ENCODE results near the gene MPZ.

Gene MPZ

DNA sequence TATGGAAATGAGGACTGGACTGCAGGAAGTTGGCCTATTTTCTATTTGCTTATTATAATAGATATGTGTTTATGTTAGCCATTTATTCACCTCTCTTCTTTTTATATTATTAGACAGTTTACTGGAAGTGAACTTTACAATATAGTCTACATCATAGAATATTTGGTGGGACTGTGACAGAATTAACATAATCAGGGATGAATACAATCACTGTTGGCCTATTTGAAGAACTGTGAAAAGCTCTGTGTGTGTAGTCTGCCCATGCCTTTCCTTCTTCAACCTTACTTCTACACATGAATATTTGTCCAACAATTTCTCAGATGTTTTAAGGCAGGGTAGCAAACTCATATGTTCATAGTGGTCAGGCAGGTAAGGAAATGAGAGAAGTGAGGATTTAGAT, 12.4 kb downstream of the MPZ start:
- Histone ChIP-seq H3K27ac (peak overlapping the region; percentile 50), H3K4me3 (ENCODE audit: low read depth in 1 of 2, low read length in 1 of 2) (no peak overlapping the region), H3K4me1 (ENCODE audit: control insufficient read depth in 1 of 2, insufficient read depth in 1 of 2, low read depth in 1 of 2, low read length in 1 of 2) (peaks cover 19 to 23% of the 10 kb centered on the region in 2 experiments), H3K9me3 (no peaks in the 10 kb centered on the region), H3K27me3 (no peaks in the 10 kb centered on the region), H3K36me3 (no peaks in the 10 kb centered on the region)
- TF ChIP-seq, protein P1, sequence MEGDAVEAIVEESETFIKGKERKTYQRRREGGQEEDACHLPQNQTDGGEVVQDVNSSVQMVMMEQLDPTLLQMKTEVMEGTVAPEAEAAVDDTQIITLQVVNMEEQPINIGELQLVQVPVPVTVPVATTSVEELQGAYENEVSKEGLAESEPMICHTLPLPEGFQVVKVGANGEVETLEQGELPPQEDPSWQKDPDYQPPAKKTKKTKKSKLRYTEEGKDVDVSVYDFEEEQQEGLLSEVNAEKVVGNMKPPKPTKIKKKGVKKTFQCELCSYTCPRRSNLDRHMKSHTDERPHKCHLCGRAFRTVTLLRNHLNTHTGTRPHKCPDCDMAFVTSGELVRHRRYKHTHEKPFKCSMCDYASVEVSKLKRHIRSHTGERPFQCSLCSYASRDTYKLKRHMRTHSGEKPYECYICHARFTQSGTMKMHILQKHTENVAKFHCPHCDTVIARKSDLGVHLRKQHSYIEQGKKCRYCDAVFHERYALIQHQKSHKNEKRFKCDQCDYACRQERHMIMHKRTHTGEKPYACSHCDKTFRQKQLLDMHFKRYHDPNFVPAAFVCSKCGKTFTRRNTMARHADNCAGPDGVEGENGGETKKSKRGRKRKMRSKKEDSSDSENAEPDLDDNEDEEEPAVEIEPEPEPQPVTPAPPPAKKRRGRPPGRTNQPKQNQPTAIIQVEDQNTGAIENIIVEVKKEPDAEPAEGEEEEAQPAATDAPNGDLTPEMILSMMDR (IDR thresholded peaks at IDR 0.05): no peak

DNA sequence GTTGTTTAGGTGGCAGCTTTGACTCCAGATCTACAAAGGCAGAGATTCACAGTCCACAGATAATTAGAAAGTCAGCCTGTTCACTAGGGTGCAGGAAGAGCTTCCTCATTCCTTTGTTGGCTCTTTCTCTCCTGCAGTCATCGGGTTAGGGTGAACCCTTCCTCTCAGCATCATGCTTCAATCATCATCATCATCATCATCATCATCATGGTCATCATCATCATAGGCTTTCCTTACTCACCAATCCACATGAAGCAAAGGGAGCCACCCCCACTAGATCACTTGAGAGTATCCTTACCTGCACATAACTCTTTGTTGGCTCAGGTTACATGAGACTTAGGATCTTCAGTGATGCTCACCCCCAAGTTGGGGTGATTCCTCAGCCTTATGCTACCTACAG, 19.0 kb downstream of the MPZ start:
- no peak overlapping the region for H3K4me3 ChIP-seq (ENCODE audit: low read depth in 1 of 2, low read length in 1 of 2)
- H3K4me1 ChIP-seq (ENCODE audit: control insufficient read depth in 1 of 2, insufficient read depth in 1 of 2, low read depth in 1 of 2, low read length in 1 of 2): no peaks in the 10 kb centered on the region
- TF ChIP-seq, protein P1 (IDR thresholded peaks at IDR 0.05): no peak
- no peaks in the 10 kb centered on the region for H3K9me3 ChIP-seq
- H3K27me3 ChIP-seq: no peaks in the 10 kb centered on the region
- no peak overlapping the region for H3K27ac ChIP-seq
- peaks cover 4% of the 10 kb centered on the region for H3K36me3 ChIP-seq

GRCh38 chr1:161287482-161288054, 22.2 kb downstream of the MPZ start:
- Histone ChIP-seq H3K36me3 (peaks cover 4% of the 10 kb centered on the region), H3K4me3 (ENCODE audit: low read depth in 1 of 2, low read length in 1 of 2) (no peak overlapping the region), H3K4me1 (ENCODE audit: control insufficient read depth in 1 of 2, insufficient read depth in 1 of 2, low read depth in 1 of 2, low read length in 1 of 2) (no peaks in the 10 kb centered on the region), H3K27ac (no peak overlapping the region), H3K27me3 (peaks cover 11% of the 10 kb centered on the region), H3K9me3 (no peaks in the 10 kb centered on the region)
- TF ChIP-seq, protein P1 (IDR thresholded peaks at IDR 0.05): no peak

GRCh38 chr1:161285521-161285920, 24.2 kb downstream of the MPZ start:
- no peaks in the 10 kb centered on the region for H3K4me1 ChIP-seq (ENCODE audit: control insufficient read depth in 1 of 2, insufficient read depth in 1 of 2, low read depth in 1 of 2, low read length in 1 of 2)
- no peaks in the 10 kb centered on the region for H3K9me3 ChIP-seq
- H3K36me3 ChIP-seq: no peaks in the 10 kb centered on the region
- H3K4me3 ChIP-seq (ENCODE audit: low read depth in 1 of 2, low read length in 1 of 2): no peak overlapping the region
- TF ChIP-seq, protein P1 (IDR thresholded peaks at IDR 0.05): no peak
- peaks cover 11% of the 10 kb centered on the region for H3K27me3 ChIP-seq
- H3K27ac ChIP-seq: no peak overlapping the region

DNA sequence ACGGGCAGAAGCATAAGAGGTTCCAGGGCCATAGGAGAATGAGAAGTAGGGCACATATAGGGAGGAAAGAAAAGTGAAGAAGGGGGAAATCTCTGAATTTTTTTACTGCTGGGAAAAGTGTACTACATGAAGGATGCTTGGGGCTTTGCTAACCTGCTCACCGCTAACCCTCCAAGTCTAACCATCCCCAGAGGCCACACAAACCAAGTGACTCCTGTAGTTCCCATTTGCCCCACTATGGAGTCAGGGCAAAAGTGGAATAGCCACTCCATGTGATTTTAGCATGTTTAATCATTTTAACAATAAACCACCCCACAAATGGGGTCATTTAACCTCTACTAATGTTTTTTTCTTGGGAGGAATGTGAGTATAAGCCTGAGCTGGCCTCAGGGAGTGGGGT, 24.7 kb downstream of the MPZ start:
- Histone ChIP-seq H3K27me3 (peaks cover 11% of the 10 kb centered on the region), H3K4me3 (ENCODE audit: low read depth in 1 of 2, low read length in 1 of 2) (no peak overlapping the region), H3K9me3 (no peaks in the 10 kb centered on the region), H3K27ac (no peak overlapping the region), H3K36me3 (no peaks in the 10 kb centered on the region), H3K4me1 (ENCODE audit: control insufficient read depth in 1 of 2, insufficient read depth in 1 of 2, low read depth in 1 of 2, low read length in 1 of 2) (no peaks in the 10 kb centered on the region)
- TF ChIP-seq, protein P1 (IDR thresholded peaks at IDR 0.05): no peak

- no peak overlapping the region for H3K27ac ChIP-seq
- H3K27me3 ChIP-seq: peaks cover 11% of the 10 kb centered on the region
- TF ChIP-seq, protein P1 (IDR thresholded peaks at IDR 0.05): no peak
- no peaks in the 10 kb centered on the region for H3K9me3 ChIP-seq
- no peaks in the 10 kb centered on the region for H3K4me1 ChIP-seq (ENCODE audit: control insufficient read depth in 1 of 2, insufficient read depth in 1 of 2, low read depth in 1 of 2, low read length in 1 of 2)
- no peaks in the 10 kb centered on the region for H3K36me3 ChIP-seq
- H3K4me3 ChIP-seq (ENCODE audit: low read depth in 1 of 2, low read length in 1 of 2): no peak overlapping the region
Observed at GRCh38 chr1:161282991-161283390, 26.8 kb downstream of the MPZ start.
